Measurements from ENCODE around the gene TRAK1.

The TRAK1 gene

GRCh38 chr3:42224658-42225421, 133.7 kb downstream of the TRAK1 start:
- no peak for DNase-seq (ENCODE audit: low read depth, low spot score)
- no peak overlapping the region for H3K27ac ChIP-seq

GRCh38 chr3:42225486-42226363, 134.6 kb downstream of the TRAK1 start:
- H3K27ac ChIP-seq: no peak overlapping the region
- DNase-seq (ENCODE audit: low read depth, low spot score): no peak

- DNase-seq (ENCODE audit: low read depth, low spot score): no peak
- H3K27ac ChIP-seq: no peak overlapping the region
Observed at GRCh38 chr3:42226470-42227425, 135.6 kb downstream of the TRAK1 start.

GRCh38 chr3:42228796-42229195, 137.6 kb downstream of the TRAK1 start:
- no peak for DNase-seq (ENCODE audit: low read depth, low spot score)
- no peak overlapping the region for H3K27ac ChIP-seq

GRCh38 chr3:42229266-42229941, 138.2 kb downstream of the TRAK1 start:
- DNase-seq (ENCODE audit: low read depth, low spot score): no peak
- H3K27ac ChIP-seq: no peak overlapping the region

DNA sequence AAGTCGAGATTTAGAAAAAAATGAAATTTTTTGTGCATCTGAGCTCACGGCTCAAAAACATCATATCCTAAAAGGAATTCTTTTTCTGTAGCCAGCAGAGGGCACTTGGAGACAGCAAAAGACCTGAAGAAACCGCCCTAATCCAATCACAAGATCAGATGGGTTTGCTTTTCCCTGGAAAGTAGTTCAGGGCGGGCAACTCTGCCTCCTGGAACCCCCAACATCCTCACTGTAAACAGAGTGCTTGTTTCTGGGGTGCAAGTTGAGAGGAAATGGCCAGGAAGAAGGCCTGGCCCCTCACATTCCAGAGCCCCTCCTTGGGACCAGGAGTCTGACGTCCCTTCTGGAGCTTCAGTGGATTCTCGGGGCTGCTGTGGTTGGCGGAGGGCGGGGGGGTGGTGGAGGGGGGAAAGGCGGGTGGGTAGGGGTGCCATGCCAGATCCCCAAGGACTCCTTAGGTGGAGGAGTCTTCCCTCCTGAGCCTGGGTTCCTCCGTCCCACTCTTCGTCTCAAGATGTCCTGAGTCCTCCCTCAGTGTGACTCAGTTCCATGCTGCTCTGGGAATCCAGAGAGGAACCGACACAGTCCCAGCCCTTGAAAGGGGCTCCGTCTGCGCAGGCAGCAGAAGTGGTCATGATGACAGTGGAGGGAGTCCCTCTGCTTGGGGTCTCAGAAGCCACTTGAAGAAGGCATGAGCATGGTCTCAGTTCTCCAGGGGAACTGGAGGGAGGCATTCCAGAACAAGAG, 139.0 kb downstream of the TRAK1 start:
- DNase-seq (ENCODE audit: low read depth, low spot score): no peak
- no peak overlapping the region for H3K27ac ChIP-seq

DNA sequence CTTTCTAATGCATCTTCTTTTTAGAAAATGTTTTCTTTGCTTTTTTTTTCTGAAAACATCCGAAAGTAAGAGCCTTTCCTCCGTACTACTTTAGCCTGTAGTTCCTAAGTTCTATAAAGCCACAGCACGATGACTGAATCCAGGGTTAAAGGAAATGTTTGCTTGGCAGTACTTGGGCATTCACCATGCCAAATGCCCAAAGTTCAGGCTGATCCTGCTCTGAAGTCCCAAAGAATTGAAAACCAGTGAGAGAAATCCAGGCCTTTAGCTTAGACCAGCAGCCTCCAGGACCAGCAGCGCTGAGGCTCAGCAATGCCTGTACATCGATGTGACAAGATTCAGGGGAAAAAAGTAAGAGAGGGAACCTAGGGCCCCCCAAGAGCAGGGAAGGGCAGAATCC, 139.7 kb downstream of the TRAK1 start:
- no peak overlapping the region for H3K27ac ChIP-seq
- no peak for DNase-seq (ENCODE audit: low read depth, low spot score)

DNA sequence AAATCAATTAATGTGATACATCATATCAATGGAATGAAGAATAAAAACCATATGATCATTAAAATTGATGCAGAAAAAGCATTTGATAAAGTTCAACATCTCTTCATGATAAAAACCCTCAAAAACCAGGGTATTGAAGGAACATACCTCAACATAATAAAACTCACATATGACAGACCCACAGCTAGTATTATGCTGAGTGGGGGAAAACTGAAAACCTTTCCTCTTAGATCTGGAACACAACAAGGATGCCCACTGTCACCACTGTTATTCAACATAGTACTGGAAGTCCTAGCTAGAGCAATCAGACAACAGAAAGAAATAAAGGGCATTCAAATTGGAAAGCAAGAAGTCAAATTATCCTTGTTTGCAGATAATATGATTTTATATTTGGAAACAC, 144.4 kb downstream of the TRAK1 start:
- DNase-seq (ENCODE audit: low read depth, low spot score): no peak

GRCh38 chr3:42236611-42237010, 145.5 kb downstream of the TRAK1 start:
- no peak overlapping the region for H3K27ac ChIP-seq
- no peak for DNase-seq (ENCODE audit: low read depth, low spot score)

More for the DNA sequence above, 144.4 kb downstream of the TRAK1 start:
- no peak overlapping the region for H3K27ac ChIP-seq

- H3K27ac ChIP-seq: no peak overlapping the region
- no peak for DNase-seq (ENCODE audit: low read depth, low spot score)
Observed at GRCh38 chr3:42246091-42246490, 154.9 kb downstream of the TRAK1 start.

DNA sequence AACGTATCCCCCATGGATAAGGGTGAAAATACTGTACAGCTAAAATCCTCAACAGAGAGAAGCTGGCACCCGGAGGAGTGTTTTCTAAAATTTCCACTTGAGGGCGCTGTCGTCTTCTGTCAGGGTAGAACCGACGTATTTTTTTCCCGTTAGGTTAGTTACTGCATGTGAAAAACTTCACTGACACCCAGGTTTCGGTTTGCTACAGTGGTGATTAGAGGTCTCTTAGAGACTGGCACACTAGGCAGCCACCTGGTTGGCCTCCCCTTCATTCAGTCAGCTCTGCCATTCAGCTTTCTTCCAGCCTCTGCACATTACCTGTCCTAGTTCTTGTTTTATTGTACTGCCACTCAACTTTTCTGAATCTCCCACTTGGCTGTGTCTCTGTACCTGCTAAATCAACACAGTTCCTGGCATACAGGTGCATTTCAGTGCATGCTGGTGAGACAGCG, 156.4 kb downstream of the TRAK1 start:
- H3K27ac ChIP-seq: no peak overlapping the region
- no peak for DNase-seq (ENCODE audit: low read depth, low spot score)

GRCh38 chr3:42250761-42251160, 159.6 kb downstream of the TRAK1 start:
- H3K27ac ChIP-seq: no peak overlapping the region
- DNase-seq (ENCODE audit: low read depth, low spot score): no peak

- no peak overlapping the region for H3K27ac ChIP-seq
- DNase-seq (ENCODE audit: low read depth, low spot score): no peak
Observed at GRCh38 chr3:42254566-42254965, 163.4 kb downstream of the TRAK1 start.

DNA sequence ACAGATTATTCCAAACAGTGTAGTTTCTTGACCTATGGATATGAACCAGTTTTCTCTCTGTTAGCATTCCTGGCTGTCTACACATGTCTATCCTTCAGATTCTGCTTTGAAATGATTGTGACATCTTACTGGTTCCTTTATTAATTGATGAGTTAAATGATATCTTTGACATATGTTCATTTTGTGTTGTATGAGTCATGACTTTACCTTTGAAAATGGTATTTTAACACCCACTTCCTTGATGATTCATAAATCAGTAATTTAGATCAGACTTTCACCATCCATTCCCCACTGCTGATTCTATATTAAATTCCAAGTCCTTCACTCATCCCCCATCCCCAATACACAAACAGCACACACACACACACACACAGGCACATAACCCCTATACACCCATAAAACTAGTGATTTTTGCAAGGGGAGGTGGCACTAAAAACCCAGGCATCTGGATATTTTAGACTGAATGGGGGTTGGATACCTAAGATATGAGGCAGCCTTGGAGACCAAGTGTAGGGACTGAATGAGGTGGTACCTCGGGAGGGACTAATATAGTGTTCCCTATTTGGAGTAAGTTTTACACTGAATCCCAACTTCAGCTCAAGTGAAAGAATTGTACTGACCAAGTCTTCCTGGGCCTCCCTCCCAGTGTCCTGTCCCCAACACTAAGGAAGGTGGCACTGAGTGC, 165.1 kb downstream of the TRAK1 start:
- peak; percentile 56 for DNase-seq (ENCODE audit: low read depth, low spot score)

GRCh38 chr3:42257007-42257406, 165.8 kb downstream of the TRAK1 start:
- peak overlapping the region; percentile 54 for H3K27ac ChIP-seq
- peak; percentile 67 for DNase-seq (ENCODE audit: low read depth, low spot score)

More for the DNA sequence above, 165.1 kb downstream of the TRAK1 start:
- peak overlapping the region; percentile 54 for H3K27ac ChIP-seq

DNA sequence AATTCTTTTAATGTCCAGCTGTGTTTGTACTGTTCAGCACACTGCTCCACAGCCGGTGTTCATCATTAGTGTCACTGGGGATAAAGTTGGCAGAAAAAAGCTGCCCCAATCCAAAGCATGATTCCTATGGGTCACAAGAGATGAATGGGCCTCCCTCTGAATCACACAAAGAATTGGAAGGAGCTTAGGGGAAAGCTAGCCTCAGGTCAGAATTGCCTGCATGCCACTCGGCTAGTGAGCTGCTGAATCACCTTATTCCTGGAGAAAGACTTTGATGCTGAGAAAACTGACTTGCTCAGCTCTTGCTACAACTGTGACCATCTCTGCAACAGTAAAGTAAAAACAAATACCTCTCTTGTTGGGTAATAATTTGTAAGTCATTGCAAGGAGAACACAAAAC, 171.4 kb downstream of the TRAK1 start:
- peak; percentile 78 for DNase-seq (ENCODE audit: low read depth, low spot score)
- H3K27ac ChIP-seq: peak overlapping the region; percentile 44

GRCh38 chr3:42263354-42264346, 172.5 kb downstream of the TRAK1 start:
- peak overlapping the region; percentile 44 for H3K27ac ChIP-seq
- DNase-seq (ENCODE audit: low read depth, low spot score): no peak
